Ectodermal cell (in vitro differentiated cells): ENCODE data around the gene AGPAT2.

Experiments used
- H3K27ac ChIP-seq: 2 replicates; pipeline ENCODE4 v1.7.0; 2013; ENCODE audit warnings: mild to moderate bottlenecking, low read depth, low read length; ENCODE audit not compliant: insufficient read depth, poor library complexity, severe bottlenecking
- H3K27me3 ChIP-seq: 2 replicates; pipeline ENCODE4 v1.7.0; 2013; ENCODE audit warnings: mild to moderate bottlenecking, low read length; ENCODE audit not compliant: insufficient read depth, control insufficient read depth, poor library complexity, severe bottlenecking
- H3K36me3 ChIP-seq: one replicate; pipeline ENCODE4 v1.7.0; 2013; ENCODE audit warnings: low read length; ENCODE audit not compliant: control insufficient read depth, insufficient read depth
- H3K4me1 ChIP-seq: one replicate; pipeline ENCODE4 v1.7.0; 2013; ENCODE audit warnings: low read length; ENCODE audit not compliant: control insufficient read depth, insufficient read depth
- H3K4me3 ChIP-seq: 2 replicates; pipeline ENCODE4 v1.7.0; 2013; ENCODE audit warnings: low read depth, low read length, control low read depth; ENCODE audit not compliant: insufficient read depth
- H3K9me3 ChIP-seq: 2 replicates; pipeline ENCODE4 v1.7.0; 2013; ENCODE audit warnings: mild to moderate bottlenecking, low read length, moderate library complexity; ENCODE audit not compliant: control insufficient read depth
- WGBS, 2 experiments: methylation state at CpG; one replicate each; pipeline ENCODE4 v1.1.7; 2013; ENCODE audit warnings: missing lambda C conversion rate in 2 of 2; 5-methylcytosine and 5-hydroxymethylcytosine counted together

AGPAT2 gene

GRCh38 chr9:136630662-136630992, 56.6 kb downstream of the AGPAT2 start:
- Histone ChIP-seq H3K27me3 (no peaks in the 10 kb centered on the region), H3K4me1 (peaks cover 9% of the 10 kb centered on the region), H3K36me3 (no peaks in the 10 kb centered on the region), H3K4me3 (no peak overlapping the region), H3K27ac (no peak overlapping the region), H3K9me3 (no peaks in the 10 kb centered on the region)
- 77% methylated on average over 12 of the region's 12 CpGs for WGBS, 2 experiments

- Histone ChIP-seq H3K4me1 (peaks cover 9% of the 10 kb centered on the region), H3K36me3 (no peaks in the 10 kb centered on the region), H3K27me3 (no peaks in the 10 kb centered on the region), H3K9me3 (no peaks in the 10 kb centered on the region), H3K27ac (no peak overlapping the region), H3K4me3 (no peak overlapping the region)
- WGBS, 2 experiments, result 53 to 55% methylated on average over 19 of the region's 19 CpGs
Observed at GRCh38 chr9:136629879-136630661, 57.2 kb downstream of the AGPAT2 start.

GRCh38 chr9:136629001-136629878, 58.0 kb downstream of the AGPAT2 start:
- Histone ChIP-seq H3K27ac (no peak overlapping the region), H3K27me3 (no peaks in the 10 kb centered on the region), H3K4me1 (peaks cover 9% of the 10 kb centered on the region), H3K36me3 (no peaks in the 10 kb centered on the region), H3K4me3 (no peak overlapping the region), H3K9me3 (no peaks in the 10 kb centered on the region)
- WGBS, 2 experiments, result 90 to 91% methylated on average over 22 of the region's 22 CpGs

DNA sequence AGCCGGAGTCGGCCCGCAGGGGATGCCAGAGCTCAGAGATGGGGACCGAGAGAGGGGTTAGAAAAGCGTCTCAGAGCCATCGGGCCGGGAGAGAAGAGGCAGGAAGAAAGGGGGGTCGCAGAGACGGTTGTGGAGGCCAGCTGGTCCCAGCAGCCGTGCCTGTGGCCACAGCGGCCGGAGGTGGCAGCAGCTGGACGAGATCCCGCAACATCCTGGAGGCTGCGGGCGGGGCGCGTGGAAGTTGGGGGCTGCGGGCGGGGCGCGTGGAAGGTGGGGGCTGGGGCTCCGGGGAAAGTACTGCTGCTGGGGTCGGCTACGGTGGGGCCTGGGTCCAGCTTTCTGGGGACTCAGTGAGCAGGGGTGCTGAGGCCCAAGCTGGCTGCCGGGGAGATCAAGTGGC, 59.0 kb downstream of the AGPAT2 start:
- Histone ChIP-seq H3K4me3 (no peak overlapping the region), H3K36me3 (no peaks in the 10 kb centered on the region), H3K27me3 (no peaks in the 10 kb centered on the region), H3K9me3 (no peaks in the 10 kb centered on the region), H3K27ac (no peak overlapping the region), H3K4me1 (peaks cover 9% of the 10 kb centered on the region)
- WGBS, 2 experiments, result 91 to 94% methylated on average over 26 of the region's 26 CpGs

GRCh38 chr9:136627703-136628102, 59.6 kb downstream of the AGPAT2 start:
- H3K27ac ChIP-seq, result no peak overlapping the region
- no peaks in the 10 kb centered on the region for H3K27me3 ChIP-seq
- no peak overlapping the region for H3K4me3 ChIP-seq
- 91 to 95% methylated on average over 17 of the region's 17 CpGs for WGBS, 2 experiments
- H3K9me3 ChIP-seq, result no peaks in the 10 kb centered on the region
- H3K36me3 ChIP-seq, result no peaks in the 10 kb centered on the region
- peaks cover 9% of the 10 kb centered on the region for H3K4me1 ChIP-seq

DNA sequence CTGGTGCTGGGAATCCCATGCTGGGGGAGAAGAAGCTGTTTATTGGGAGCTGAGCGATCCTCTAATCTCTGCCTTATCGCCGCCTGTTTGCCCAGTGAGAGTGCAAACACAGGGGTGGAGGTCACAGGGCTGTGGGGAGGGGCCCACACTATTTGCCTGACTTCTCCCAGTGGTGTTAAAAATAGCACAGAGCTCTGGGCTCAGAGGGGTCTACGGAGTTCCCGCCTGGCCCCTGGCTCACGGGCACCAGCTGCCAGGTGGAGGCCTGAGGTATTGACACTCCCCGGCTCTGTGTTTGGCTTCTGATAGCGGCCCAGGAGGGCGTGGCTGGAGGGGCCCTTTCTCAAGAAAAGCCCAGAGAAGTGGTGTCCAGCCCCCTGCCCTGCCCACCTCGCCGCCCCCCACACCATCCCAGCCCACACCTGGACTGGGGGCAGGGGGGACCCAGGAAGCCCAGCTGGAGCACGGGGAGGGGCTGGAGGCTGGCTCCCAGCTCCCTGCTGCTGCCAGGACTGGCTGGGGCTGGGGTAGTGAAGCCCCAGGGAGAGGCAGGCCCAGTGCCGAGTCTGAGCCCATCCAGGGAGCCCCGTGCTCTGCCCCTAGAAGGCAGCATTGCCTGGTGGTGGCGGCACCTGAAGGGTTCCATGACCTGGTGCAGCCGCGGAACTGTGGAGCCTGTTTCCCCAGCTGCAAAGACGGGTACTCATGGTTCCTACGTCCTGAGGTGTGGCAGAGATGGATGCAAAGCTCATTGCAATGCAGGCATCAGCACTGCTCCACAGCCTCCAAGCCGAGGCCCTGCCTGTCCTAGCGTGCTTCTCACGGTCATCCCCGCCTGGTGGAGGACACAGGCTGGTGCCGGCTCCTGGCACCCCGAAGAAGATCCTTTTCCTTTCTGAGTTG, 60.3 kb downstream of the AGPAT2 start:
- Histone ChIP-seq H3K27me3 (no peaks in the 10 kb centered on the region), H3K36me3 (no peaks in the 10 kb centered on the region), H3K4me3 (no peak overlapping the region), H3K4me1 (peaks cover 9% of the 10 kb centered on the region), H3K27ac (no peak overlapping the region), H3K9me3 (no peaks in the 10 kb centered on the region)
- WGBS, 2 experiments, result 79% methylated on average over 25 of the region's 25 CpGs

DNA sequence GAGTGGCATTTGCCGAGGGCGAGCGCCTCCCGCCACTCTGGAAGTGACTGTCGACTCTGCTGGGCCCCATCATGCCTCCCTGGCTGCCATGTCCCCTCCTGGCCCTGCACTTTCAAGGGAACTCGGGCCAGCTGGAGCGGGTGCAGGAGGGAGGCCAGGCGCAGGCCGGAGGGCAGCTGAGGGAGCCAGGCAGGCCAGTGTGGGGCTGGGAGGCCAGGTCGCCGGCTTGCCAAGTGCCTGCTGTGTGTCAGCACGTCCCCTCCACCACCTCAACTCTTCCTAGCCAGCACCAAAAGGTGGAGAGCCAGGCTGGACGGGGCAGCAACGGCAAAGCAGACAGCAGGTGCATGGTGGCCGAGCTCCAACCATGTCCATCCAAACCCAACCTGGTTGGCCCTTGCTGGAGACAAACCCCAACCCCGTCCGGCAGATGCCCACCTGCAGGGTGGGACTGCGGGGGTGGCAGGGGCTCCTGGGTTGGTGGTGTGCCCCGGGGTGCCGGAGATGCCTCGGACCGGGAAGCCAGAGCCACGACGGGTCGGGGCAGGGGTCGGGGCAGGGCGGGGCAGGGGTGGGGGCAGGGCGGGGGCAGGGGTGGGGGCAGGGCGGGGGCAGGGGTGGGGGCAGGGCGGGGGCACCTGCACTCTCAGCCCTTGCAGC, 61.1 kb downstream of the AGPAT2 start:
- Histone ChIP-seq H3K36me3 (no peaks in the 10 kb centered on the region), H3K27ac (no peak overlapping the region), H3K9me3 (no peaks in the 10 kb centered on the region), H3K4me1 (peaks cover 13% of the 10 kb centered on the region), H3K27me3 (no peaks in the 10 kb centered on the region), H3K4me3 (no peak overlapping the region)
- WGBS, 2 experiments, result 79 to 89% methylated on average over 22 to 29 of the region's 30 CpGs

- H3K9me3 ChIP-seq, result no peaks in the 10 kb centered on the region
- no peak overlapping the region for H3K27ac ChIP-seq
- peaks cover 20% of the 10 kb centered on the region for H3K4me1 ChIP-seq
- WGBS, 2 experiments, result 79 to 81% methylated on average over 19 of the region's 19 CpGs
- H3K36me3 ChIP-seq, result no peaks in the 10 kb centered on the region
- H3K27me3 ChIP-seq, result no peaks in the 10 kb centered on the region
- no peak overlapping the region for H3K4me3 ChIP-seq
Observed at GRCh38 chr9:136625101-136626065, 61.9 kb downstream of the AGPAT2 start.
